CD4-positive, alpha-beta T cell treated with Interferon gamma for 1 hour (primary cell): Measurements from ENCODE around the gene PPP1CB.
"Not testable (repeated sequence)": the region's sequence is repeated elsewhere in the genome, so short reads cannot be mapped to it uniquely, and the experiment has no call there.

Experiments used
- DNase-seq: peaks from one replicate; pipeline ENCODE4 v3.0.0-alpha.2; 2020

Gene PPP1CB

DNA sequence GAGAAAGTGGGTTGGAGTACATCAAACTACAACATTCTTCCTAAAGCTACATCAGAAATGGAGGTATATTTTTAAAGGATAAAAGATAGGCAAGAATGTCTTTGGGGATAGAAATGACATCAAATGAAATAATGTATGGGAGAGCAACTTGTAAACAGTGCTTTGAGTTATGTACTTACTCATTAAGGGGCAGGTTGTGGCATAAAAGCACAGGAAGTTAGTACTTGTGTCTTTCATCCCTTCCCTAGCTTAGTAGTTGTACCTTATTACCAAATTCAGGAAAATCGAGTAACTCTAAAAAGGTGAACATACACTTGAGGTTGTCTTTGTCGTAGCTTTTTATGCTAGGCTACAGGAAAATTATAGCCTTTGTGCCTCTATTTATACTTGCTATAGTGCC lies 28.9 kb downstream of the PPP1CB start:
- DNase-seq = no peak

DNA sequence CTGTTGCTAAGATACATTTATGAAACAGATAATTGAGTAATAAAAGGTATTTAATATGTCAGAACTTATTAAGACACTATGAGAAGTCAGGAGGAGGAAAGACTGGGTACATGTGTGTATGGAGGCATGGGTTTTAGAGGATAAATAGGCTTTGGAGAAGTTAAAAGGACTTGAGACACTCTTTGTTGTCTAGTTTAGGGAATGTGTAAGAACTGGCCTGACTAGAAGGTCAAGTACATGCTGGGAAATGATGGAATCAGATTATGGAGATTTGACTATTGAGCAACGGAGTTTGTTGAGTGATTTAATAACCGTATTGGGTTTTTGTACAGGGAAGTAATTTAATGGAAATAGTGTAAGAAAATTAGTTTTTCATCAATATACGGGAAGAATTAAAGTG lies 30.8 kb downstream of the PPP1CB start:
- DNase-seq = no peak

DNA sequence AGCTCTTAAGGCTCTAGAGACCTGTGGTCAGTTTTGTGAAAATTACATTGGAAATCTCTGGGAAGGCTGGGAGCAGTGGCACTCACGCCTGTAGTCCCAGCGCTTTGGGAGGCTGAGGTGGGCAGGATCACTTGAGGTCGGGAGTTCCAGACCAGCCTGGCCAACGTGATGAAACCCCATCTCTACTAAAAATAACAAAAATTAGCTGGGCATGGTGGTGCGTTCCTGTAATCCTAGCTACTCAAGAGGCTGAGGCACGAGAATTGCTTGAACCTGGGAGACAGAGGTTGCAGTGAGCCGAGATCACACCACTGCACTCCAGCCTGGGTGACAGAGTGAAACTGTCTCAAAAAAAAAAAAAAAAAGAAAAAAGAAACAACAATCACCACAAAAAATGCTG lies 32.9 kb downstream of the PPP1CB start:
- not testable (repeated sequence) for DNase-seq

DNA sequence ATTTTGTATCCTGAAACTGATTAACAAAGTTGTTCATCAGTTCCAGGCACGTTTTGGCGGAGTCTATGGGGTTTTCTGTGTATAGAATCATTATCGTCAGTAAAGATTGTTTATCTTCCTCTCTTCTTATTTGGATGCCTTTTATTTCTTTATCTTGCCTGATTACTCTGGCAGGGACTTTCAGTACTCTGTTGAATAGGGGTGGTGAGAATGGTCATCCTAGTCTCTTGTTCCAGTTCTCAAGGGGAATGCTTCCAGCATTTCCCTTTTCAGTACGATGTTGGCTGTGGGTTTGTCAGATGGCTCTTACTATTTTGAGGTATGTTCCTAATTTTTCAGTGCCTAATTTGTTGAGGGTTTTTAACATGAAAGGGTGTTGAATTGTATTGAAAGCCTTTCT lies 45.0 kb downstream of the PPP1CB start:
- DNase-seq = no peak

DNA sequence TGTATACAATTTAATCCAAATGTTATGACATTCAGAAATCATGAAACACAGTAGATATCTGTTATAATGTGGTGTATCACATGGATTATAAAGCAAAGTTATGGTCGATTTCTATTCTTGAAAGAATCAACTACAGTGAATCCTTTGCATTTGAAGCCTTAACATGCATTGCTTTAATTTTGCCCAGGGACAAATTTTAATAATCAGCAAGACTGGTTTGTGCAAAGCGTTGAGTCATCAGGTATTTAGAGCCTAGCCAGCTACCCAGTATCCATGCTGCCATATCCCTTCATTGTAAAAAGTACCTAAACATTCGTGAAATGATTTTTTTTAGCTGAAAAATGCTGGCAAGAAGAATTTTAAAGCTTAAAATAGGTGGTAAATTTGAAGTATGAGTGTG lies 50.1 kb downstream of the PPP1CB start:
- no peak for DNase-seq

DNA sequence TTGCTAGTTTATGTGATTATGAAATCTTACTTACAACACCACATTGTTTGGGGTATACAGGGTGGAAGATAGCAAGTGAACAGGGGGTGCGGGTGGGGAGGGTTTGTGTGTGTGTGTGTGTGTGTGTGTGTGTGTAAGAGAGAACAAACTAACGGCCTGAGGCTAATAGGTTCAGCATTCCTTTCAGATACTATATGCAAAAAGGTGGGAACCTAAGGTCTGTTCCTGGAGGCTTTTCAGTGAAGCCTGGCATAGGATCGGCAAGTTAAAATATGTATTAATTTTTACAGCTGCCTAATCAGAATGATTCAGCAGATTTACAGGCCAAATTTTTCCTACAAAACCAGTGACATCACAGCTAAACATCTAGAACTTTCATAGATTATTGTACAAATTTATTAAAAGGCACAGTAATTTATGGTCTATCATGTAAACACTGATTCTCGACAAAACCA lies 51.4 kb downstream of the PPP1CB start:
- no peak for DNase-seq

DNA sequence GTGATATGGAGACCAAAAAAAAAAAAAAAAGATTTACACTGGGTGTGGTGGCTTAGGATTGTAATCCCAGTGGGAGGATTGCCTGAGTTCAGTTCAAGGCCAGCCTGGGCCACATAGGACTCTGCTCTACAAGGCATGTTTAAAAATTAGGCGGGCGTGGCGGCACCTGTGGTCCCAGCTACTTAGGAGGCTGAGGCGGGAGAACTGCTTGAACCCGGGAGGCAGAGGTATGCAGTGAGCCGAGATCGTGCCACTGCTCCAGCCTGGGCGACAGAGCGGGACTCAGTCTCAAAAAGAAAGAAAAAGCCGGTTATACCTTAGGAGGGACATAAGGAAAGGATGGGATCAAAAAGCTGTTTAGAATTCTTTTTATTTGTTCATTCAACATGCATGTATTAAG lies 58.3 kb downstream of the PPP1CB start:
- DNase-seq = no peak

DNA sequence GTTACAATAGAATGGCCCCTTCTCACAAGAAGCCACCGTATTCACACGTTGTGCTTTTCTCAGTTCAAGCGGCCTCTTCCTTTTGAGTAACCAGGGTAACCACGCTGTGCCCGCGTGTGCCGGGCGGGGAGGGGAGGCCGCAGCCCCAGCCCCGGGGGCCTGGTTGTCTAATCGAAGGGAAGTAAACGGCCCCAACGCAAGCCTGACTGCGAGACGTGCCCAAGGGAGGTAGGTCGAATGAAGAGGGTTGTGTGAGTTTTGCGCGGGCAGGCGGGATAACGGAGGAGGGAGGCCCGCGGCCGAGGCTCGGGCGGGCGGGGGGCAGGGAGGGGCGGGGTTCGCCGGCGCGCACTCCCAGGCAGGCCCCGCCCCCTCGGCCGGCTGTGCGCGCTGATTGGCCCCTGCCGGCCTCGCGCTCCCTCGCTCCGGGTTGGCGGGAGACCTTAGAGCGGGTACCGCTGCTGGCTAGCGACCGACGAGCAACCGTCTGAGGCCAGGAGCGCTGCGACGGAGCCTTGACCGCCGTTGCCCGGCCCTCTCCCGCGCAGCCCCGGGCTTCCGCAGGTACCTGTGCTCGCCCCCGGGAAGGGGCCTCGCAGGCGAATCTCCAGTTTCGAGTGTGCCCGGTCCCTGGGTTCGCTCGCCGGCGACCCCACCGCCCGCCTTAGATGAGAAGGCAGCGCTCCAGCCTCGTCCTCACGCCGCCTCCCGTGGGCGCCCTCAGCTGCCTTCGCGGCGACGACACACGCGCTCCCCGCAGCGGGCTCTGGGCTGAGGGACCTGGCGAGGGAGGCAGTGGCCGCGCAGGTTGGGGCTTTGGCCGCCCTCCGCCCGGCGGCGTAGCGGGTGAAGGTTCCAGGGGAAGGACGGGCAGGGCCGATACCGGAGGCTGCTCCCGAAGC lies 59.0 kb downstream of the PPP1CB start, which contains the start of gene SPDYA:
TSS of gene SPDYA (plus strand) at position 451 of the 902 bp plus-strand sequence. CDS start 5,181 bp downstream, outside the sequence.
- peak; percentile 78 for DNase-seq

DNA sequence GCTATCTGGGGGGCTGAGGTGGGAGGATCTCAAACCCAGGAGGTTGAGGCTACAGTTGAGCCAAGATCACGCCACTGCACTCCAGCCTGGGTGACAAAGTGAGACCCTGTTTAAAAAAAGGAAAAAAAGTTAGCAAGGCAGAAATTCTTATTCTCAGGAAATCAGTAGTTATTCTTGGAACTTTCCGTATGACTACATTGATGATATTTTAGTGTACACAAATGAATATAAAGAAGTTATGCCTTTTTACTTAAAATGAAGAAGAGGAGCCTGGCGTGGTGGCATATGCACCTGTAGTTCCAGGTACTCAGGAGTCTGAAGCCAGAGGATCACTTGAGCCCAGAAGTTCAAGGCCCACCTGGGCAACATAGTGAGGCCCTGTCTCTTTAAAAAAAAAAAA lies 66.4 kb downstream of the PPP1CB start:
- no peak for DNase-seq

DNA sequence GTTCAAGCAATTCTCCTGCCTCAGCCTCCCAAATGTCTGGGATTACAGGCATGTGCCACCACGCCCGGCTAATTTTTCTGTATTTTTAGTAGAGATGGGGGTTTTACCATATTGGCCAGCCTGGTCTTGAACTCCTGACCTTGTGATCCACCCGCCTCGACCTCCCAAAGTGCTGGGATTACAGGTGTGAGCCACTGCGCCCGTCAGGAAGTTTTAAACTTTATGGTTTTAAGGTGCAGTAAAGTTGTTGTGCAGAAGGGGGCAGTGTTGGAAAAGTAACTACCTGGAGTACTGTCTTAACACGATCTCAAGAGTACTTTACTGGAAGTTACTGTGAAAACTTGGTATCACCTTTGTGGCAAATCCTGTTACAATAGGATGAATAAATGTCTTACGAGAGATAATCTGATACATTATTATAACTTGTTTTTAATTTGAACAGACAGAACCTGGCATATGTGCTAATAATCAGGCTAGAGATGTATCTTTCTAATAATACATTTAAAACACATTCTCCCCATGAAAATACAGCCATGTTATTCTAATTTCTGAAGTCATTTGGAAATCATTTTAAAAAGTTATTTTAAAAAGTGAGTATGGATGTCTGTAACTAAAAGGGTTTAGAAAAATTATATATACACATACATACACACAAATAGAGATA lies 69.8 kb downstream of the PPP1CB start:
- peak; percentile 34 for DNase-seq

DNA sequence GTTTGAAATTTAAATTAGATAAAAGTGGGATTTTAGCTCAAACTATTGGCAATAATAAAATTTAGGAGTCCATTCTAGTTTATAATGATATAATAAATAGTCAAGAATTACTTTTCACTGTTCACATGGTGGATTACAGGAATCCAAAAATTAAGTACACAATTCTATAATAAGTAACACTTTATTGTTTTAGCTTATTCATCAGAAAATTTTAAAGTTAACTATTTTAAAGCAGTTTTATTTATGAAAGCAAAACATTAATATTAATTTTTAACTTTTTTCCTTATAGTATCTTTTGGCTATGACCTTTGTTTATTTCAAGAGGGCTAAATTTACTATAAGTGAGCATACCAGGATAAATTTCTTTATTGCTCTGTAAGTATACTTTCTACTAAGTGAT lies 70.4 kb downstream of the PPP1CB start:
- DNase-seq = no peak

DNA sequence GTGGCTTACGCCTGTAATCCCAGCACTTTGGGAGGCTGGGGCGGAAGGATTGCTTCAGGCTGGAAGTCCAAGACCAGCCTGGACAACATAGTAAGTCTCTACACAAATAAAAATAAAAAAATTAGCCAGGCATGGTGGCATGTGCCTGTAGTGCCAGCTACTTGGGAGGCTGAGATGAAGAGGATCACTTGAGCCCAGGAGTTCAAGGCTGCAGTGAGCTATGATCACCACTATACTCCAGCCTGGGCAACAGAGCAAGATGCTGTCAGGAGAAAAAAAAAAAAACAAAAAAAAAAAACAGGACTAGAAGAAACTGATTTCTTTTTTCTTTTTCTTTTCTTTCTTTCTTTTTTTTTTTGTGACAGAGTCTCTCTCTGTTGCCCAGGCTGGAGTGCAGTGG lies 72.6 kb downstream of the PPP1CB start:
- no peak for DNase-seq

DNA sequence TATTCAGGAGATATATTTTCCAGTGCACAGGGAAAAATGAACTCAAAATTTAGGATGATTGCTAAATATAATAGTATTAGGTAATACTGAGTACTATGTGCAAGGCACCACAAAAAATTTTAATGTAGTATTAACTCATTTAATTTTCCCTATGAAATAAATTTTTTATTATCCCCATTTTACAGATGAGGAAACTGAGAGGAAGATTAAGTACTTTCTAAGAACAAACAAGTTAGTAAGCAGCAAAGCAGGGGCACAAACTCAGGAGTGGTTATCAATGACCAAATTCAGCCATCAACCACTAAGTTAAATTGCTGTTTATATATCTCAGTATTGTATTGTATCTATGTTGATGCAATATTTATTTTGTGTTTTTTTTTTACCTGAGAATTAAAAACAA lies 73.2 kb downstream of the PPP1CB start:
- DNase-seq = no peak

DNA sequence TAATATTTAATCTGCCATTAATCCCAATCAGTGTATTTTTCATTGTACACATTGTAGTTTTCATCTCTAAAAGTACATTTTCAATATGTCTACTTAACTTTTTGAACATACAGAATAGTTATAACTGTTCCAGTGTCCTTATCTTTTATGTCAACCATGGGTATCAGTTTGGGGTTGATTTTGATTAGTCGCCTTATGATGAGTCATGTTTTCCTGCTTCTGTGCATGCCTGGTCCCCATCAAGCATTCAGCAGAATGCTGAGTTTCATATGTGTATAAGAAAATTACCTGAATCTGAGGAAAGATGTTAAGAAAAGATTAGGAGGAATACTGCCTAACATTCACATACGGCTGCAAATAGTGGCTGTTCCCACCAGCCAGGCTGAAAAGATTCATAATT lies 76.8 kb downstream of the PPP1CB start:
- DNase-seq = no peak

DNA sequence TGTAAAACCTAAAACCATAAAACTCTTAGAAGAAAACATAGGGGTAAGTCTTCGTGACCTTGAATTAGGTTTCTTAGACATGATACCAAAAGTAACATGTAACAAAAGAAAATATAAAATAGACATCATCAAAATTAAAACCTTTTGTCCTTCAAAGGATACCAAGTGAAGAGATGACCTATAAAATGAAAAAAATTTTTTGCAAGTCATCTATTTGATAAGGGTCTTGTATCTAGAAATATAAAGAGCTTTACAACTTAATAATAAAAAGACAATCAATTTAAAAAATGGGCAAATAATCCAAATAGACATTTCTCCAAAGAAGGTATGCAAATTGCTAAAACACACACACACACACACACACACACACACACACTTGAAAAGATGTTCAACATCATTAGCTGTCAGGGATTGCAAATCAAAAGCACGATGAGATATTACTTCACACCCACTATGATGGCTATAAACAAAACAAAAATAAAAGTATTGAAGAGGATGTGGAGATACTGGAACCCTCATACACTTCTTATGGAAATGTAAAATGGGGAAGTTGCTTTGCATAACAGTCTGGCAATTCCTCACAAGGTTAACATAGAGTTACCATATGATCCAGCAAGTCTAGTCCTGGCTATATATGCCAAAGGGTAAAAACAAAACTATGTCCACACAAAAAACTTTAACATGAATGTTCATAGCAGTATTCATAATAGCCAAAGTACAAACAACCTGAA lies 82.3 kb downstream of the PPP1CB start:
- no peak for DNase-seq

DNA sequence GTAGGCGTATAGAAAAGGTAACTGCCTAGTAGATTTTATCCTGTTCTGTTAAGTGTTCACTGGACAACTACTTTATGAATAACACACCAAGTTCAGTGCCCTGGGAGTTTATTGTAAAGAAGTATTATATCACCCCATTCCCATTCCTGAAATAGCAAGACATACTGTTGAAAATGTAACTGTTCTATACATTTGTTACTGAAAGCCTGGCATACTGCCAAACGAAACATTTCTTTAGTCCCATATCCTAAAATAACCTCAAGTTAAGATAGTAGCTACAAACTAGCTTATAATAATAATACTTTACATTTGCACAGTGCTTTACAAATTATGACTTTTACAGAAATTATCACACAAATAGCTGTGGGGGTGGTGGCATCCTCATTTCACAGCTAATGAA lies 84.2 kb downstream of the PPP1CB start:
- DNase-seq = no peak

DNA sequence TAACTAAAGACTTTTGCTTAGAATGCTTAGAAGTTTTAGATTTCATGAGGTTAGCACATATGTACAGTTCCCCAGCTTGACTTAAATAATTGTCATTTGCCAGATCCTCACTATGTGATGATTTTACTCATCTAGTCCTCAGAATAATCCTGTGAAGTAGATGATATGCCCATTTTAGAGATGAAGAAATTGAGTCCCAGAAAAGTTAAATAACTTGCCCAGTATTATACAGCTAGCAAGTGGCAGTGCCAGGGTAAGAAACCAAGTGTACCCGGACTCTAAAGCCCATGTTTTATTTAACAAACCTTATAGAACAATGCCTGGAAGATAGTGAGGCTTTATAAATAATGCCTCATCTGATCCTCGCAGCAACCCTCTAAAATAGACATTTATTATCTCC lies 87.3 kb downstream of the PPP1CB start:
- DNase-seq = no peak

DNA sequence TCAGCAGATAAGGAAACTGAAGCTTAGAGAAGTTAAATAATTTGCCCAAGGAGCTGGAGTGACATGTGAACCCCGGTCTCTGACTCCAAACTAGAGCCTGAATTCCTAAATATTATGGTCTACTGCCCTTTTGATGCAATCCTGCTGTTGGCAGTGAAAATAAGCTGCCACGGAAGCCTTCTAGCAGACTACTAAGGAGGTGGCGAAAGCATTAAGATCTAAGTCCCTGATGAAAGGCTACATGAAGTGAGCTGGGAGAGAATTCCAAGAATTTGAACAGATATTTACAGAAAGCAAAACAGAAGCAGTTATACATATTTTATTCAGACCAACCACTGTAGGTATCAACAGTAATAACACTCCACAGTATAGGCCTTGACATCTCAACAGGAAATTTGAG lies 90.4 kb downstream of the PPP1CB start:
- no peak for DNase-seq
